Ishikawa (cell line): ENCODE results near the gene FKBP10.

ENCODE experiments used
- CEBPB ChIP-seq: IDR thresholded peaks from 2 replicates; pipeline ENCODE4 v1.6.1; 2012
- CREB1 ChIP-seq: IDR thresholded peaks from 2 replicates; pipeline ENCODE4 v1.6.1; 2012; ENCODE audit warnings: low read depth
- EGR1 ChIP-seq: IDR thresholded peaks from 2 replicates; pipeline ENCODE4 v1.6.1; 2012
- EP300 ChIP-seq: IDR thresholded peaks from 2 replicates; pipeline ENCODE4 v1.6.1; 2012; ENCODE audit warnings: borderline replicate concordance
- FOXM1 ChIP-seq: IDR thresholded peaks from 2 replicates; pipeline ENCODE4 v1.6.1; 2012; ENCODE audit warnings: low read depth, borderline replicate concordance
- MAX ChIP-seq: IDR thresholded peaks from 2 replicates; pipeline ENCODE4 v1.6.1; 2012
- NFIC ChIP-seq: IDR thresholded peaks from 2 replicates; pipeline ENCODE4 v1.6.1; 2012
- RAD21 ChIP-seq: IDR thresholded peaks from 2 replicates; pipeline ENCODE4 v1.6.1; 2012; ENCODE audit warnings: low read depth
- REST ChIP-seq: IDR thresholded peaks from 2 replicates; pipeline ENCODE4 v1.6.1; 2012; ENCODE audit warnings: low read depth, mild to moderate bottlenecking
- TAF1 ChIP-seq: IDR thresholded peaks from 2 replicates; pipeline ENCODE4 v1.6.1; 2012; ENCODE audit warnings: low read depth, mild to moderate bottlenecking
- TCF12 ChIP-seq: IDR thresholded peaks from 2 replicates; pipeline ENCODE4 v1.6.1; 2012; ENCODE audit warnings: low read depth
- TEAD4 ChIP-seq: IDR thresholded peaks from 2 replicates; pipeline ENCODE4 v1.6.1; 2012
- USF1 ChIP-seq: IDR thresholded peaks from 2 replicates; pipeline ENCODE4 v1.6.1; 2012
- YY1 ChIP-seq: IDR thresholded peaks from 2 replicates; pipeline ENCODE4 v1.6.1; 2012; ENCODE audit warnings: low read depth
- ZBTB7A ChIP-seq: IDR thresholded peaks from 2 replicates; pipeline ENCODE4 v1.6.1; 2012; ENCODE audit warnings: low read depth

The FKBP10 gene

GRCh38 chr17:41848788-41849187 lies 36.0 kb downstream of the FKBP10 start:
- no peak for TF ChIP-seq TCF12
- TF ChIP-seq REST = no peak
- no peak for TF ChIP-seq RAD21
- no peak for TF ChIP-seq MAX
- TF ChIP-seq YY1 = no peak
- no peak for TF ChIP-seq USF1

GRCh38 chr17:41849251-41849990 lies 36.6 kb downstream of the FKBP10 start:
- TF ChIP-seq TEAD4 (no peak), MAX (no peak), YY1 (no peak), CREB1 (no peak), EP300 (no peak), NFIC (no peak), USF1 (no peak), ZBTB7A (no peak)

GRCh38 chr17:41860254-41860931 lies 47.6 kb downstream of the FKBP10 start:
- TF ChIP-seq RAD21 = no peak
- no peak for TF ChIP-seq CEBPB
- TF ChIP-seq YY1 = no peak
- TF ChIP-seq TAF1 = no peak
- no peak for TF ChIP-seq USF1
- TF ChIP-seq FOXM1 = no peak
- TF ChIP-seq MAX = no peak
- no peak for TF ChIP-seq REST
- no peak for TF ChIP-seq NFIC
- TF ChIP-seq CREB1 = no peak
- no peak for TF ChIP-seq ZBTB7A
- no peak for TF ChIP-seq TCF12
- TF ChIP-seq TEAD4 = no peak
- no peak for TF ChIP-seq EP300
- no peak for TF ChIP-seq EGR1

- TF ChIP-seq RAD21 = no peak
- no peak for TF ChIP-seq EGR1
- TF ChIP-seq TCF12 = no peak
- no peak for TF ChIP-seq TEAD4
- TF ChIP-seq ZBTB7A = no peak
- no peak for TF ChIP-seq TAF1
- no peak for TF ChIP-seq USF1
- no peak for TF ChIP-seq CREB1
- no peak for TF ChIP-seq CEBPB
- TF ChIP-seq MAX = no peak
- TF ChIP-seq NFIC = no peak
These were observed 50.5 kb downstream of the FKBP10 start for GRCh38 chr17:41863074-41863848.
